HepG2 (cell line): ENCODE data around the gene MED13L.

ENCODE experiments used
- CHD2 ChIP-seq: IDR thresholded peaks from 2 replicates; pipeline ENCODE4 v1.6.1; 2011; ENCODE audit warnings: low read depth, low read length, improper control_type of control experiment
- GABPA ChIP-seq, 2 experiments: IDR thresholded peaks; 2 replicates each; pipeline ENCODE4 v1.6.1; 2011 to 2016; ENCODE audit warnings: low read depth in 2 of 2, low read length in 1 of 2, missing biosample characterization in 1 of 2, missing genetic modification characterization in 1 of 2
- MYNN ChIP-seq: sonication (generic); formaldehyde crosslinking; IDR thresholded peaks from 2 replicates; pipeline ENCODE4 v1.4.0; 2020; ENCODE audit warnings: mild to moderate bottlenecking, low read depth, missing genetic modification reagents
- YY1 ChIP-seq: IDR thresholded peaks from 2 replicates; pipeline ENCODE4 v1.6.1; 2011; ENCODE audit warnings: low read length, low read depth, moderate library complexity, mild to moderate bottlenecking; ENCODE audit not compliant: insufficient read depth, insufficient replicate concordance
- ZNF263 ChIP-seq: sonication (generic); formaldehyde crosslinking; IDR thresholded peaks from 2 replicates; pipeline ENCODE4 v1.4.0; 2020; ENCODE audit warnings: missing genetic modification reagents
- ZNF274 ChIP-seq: sonication (generic); formaldehyde crosslinking; IDR thresholded peaks from 2 replicates; pipeline ENCODE4 v1.5.1; 2020; ENCODE audit warnings: mild to moderate bottlenecking, missing genetic modification reagents
- TF ChIP-seq, protein P1 (sequence below), 2 experiments: IDR thresholded peaks; 2 replicates each; pipeline ENCODE4 v1.6.1; 2011 to 2012; ENCODE audit warnings: low read length in 2 of 2, borderline replicate concordance in 1 of 2, low read depth in 1 of 2, mild to moderate bottlenecking in 1 of 2, moderate library complexity in 1 of 2
- TF ChIP-seq, protein P2 (sequence below): sonication (generic); formaldehyde crosslinking; IDR thresholded peaks from 2 replicates; pipeline ENCODE4 v1.4.0; 2020; ENCODE audit warnings: missing genetic modification reagents
- TF ChIP-seq, protein P3 (sequence below): sonication (generic); formaldehyde crosslinking; IDR thresholded peaks from 2 replicates; pipeline ENCODE4 v1.5.0; 2020; ENCODE audit warnings: mild to moderate bottlenecking, missing genetic modification reagents, moderate library complexity
- TF ChIP-seq, protein P4 (sequence below): IDR thresholded peaks from 2 replicates; pipeline ENCODE4 v1.6.1; 2012; ENCODE audit warnings: low read depth, low read length, improper control_type of control experiment

DNA sequence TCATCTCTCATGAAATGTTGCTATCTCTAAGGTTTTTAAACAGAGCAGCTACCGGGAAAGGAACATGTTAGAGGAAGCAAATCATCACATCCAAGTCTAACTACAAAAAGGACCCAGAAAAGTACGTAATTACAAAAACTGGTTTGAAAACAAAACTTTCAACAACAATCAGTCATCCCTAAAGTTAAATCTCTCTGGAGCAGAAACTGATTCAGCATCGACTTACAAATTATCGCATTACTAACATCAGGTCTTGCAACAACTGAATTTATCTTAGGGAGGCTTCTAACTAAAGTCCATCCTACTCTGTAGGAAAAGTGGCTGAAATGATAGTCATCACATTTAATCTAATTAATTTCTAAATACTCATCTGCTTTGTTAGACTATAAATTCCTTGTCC is 137.0 kb downstream of the MED13L start:
- TF ChIP-seq, protein P1, sequence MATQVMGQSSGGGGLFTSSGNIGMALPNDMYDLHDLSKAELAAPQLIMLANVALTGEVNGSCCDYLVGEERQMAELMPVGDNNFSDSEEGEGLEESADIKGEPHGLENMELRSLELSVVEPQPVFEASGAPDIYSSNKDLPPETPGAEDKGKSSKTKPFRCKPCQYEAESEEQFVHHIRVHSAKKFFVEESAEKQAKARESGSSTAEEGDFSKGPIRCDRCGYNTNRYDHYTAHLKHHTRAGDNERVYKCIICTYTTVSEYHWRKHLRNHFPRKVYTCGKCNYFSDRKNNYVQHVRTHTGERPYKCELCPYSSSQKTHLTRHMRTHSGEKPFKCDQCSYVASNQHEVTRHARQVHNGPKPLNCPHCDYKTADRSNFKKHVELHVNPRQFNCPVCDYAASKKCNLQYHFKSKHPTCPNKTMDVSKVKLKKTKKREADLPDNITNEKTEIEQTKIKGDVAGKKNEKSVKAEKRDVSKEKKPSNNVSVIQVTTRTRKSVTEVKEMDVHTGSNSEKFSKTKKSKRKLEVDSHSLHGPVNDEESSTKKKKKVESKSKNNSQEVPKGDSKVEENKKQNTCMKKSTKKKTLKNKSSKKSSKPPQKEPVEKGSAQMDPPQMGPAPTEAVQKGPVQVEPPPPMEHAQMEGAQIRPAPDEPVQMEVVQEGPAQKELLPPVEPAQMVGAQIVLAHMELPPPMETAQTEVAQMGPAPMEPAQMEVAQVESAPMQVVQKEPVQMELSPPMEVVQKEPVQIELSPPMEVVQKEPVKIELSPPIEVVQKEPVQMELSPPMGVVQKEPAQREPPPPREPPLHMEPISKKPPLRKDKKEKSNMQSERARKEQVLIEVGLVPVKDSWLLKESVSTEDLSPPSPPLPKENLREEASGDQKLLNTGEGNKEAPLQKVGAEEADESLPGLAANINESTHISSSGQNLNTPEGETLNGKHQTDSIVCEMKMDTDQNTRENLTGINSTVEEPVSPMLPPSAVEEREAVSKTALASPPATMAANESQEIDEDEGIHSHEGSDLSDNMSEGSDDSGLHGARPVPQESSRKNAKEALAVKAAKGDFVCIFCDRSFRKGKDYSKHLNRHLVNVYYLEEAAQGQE (IDR thresholded peaks at IDR 0.05; ENCODE audit: borderline replicate concordance in 1 of 2, low read depth in 1 of 2, low read length in 2 of 2), result no peak
- TF ChIP-seq CHD2 (no peak), GABPA (IDR thresholded peaks at IDR 0.05; ENCODE audit: low read depth, low read length) (no peak), GABPA (CRISPR knock-in tag; IDR thresholded peaks at IDR 0.05; ENCODE audit: low read depth) (no peak), YY1 (no peak), MYNN (CRISPR knock-in tag) (no peak), ZNF263 (CRISPR knock-in tag) (no peak), ZNF274 (no peak)
- TF ChIP-seq, protein P2, sequence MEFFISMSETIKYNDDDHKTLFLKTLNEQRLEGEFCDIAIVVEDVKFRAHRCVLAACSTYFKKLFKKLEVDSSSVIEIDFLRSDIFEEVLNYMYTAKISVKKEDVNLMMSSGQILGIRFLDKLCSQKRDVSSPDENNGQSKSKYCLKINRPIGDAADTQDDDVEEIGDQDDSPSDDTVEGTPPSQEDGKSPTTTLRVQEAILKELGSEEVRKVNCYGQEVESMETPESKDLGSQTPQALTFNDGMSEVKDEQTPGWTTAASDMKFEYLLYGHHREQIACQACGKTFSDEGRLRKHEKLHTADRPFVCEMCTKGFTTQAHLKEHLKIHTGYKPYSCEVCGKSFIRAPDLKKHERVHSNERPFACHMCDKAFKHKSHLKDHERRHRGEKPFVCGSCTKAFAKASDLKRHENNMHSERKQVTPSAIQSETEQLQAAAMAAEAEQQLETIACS (CRISPR knock-in tag), result no peak
- TF ChIP-seq, protein P3, sequence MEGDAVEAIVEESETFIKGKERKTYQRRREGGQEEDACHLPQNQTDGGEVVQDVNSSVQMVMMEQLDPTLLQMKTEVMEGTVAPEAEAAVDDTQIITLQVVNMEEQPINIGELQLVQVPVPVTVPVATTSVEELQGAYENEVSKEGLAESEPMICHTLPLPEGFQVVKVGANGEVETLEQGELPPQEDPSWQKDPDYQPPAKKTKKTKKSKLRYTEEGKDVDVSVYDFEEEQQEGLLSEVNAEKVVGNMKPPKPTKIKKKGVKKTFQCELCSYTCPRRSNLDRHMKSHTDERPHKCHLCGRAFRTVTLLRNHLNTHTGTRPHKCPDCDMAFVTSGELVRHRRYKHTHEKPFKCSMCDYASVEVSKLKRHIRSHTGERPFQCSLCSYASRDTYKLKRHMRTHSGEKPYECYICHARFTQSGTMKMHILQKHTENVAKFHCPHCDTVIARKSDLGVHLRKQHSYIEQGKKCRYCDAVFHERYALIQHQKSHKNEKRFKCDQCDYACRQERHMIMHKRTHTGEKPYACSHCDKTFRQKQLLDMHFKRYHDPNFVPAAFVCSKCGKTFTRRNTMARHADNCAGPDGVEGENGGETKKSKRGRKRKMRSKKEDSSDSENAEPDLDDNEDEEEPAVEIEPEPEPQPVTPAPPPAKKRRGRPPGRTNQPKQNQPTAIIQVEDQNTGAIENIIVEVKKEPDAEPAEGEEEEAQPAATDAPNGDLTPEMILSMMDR (CRISPR knock-in tag), result no peak
- TF ChIP-seq, protein P4, sequence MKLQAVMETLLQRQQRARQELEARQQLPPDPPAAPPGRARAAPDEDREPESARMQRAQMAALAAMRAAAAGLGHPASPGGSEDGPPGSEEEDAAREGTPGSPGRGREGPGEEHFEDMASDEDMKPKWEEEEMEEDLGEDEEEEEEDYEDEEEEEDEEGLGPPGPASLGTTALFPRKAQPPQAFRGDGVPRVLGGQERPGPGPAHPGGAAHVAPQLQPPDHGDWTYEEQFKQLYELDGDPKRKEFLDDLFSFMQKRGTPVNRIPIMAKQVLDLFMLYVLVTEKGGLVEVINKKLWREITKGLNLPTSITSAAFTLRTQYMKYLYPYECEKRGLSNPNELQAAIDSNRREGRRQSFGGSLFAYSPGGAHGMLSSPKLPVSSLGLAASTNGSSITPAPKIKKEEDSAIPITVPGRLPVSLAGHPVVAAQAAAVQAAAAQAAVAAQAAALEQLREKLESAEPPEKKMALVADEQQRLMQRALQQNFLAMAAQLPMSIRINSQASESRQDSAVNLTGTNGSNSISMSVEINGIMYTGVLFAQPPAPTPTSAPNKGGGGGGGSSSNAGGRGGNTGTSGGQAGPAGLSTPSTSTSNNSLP, result no peak
